ENCODE results near the gene MRTFB.

Gene MRTFB

DNA sequence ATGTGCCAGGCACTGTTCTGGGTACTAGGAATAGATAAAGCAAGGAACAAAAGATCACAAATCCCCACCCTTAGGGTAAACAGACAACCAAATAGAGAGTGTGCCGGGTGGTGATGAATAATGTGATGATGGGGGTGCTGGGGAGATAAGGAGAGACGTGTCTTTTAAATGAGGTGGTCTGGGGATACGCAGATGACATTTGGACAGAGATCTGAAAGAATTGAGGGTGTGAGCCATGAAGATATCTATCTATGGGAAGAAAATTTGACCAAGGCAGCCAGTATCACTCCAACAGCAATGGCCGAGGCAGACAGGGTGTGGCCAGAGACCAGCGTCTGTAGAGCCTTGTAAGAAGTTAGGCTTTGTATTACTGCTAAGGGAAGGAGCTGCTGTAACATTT, 165.3 kb downstream of the MRTFB start:
- TF ChIP-seq POLR2A (IDR thresholded peaks at IDR 0.05; ENCODE audit: extremely low read depth, insufficient read length): no peak
- TF ChIP-seq, protein P1, sequence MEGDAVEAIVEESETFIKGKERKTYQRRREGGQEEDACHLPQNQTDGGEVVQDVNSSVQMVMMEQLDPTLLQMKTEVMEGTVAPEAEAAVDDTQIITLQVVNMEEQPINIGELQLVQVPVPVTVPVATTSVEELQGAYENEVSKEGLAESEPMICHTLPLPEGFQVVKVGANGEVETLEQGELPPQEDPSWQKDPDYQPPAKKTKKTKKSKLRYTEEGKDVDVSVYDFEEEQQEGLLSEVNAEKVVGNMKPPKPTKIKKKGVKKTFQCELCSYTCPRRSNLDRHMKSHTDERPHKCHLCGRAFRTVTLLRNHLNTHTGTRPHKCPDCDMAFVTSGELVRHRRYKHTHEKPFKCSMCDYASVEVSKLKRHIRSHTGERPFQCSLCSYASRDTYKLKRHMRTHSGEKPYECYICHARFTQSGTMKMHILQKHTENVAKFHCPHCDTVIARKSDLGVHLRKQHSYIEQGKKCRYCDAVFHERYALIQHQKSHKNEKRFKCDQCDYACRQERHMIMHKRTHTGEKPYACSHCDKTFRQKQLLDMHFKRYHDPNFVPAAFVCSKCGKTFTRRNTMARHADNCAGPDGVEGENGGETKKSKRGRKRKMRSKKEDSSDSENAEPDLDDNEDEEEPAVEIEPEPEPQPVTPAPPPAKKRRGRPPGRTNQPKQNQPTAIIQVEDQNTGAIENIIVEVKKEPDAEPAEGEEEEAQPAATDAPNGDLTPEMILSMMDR (IDR thresholded peaks at IDR 0.05; ENCODE audit: low read depth, low read length): no peak
- TF ChIP-seq MAX (IDR thresholded peaks at IDR 0.05; ENCODE audit: low read depth, low read length): no peak
- TF ChIP-seq MYC (IDR thresholded peaks at IDR 0.05; ENCODE audit: low read depth, low read length): no peak
- DNase-seq (ENCODE audit: low read depth): no peak
- no peak overlapping the region for H3K4me3 ChIP-seq (ENCODE audit: low read depth, low read length)

DNA sequence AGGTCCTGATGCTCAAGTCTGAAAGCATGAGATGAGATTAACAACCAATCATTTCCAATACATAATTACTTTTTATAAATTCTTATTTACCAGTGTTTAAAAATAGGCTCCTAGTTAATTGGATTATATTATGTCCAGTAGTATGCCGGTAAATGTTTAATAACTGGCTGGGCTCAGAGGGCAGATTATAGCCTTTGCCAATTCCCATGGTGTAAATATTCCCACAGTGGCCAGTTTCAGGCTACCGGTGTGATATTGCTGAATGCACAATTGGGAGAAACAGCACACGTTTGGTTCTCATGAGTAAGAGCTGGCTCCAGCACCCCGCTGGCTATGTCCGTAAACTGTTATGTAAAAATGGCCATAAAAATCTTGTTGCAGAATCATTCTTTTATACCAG, 167.6 kb downstream of the MRTFB start:
- H3K4me3 ChIP-seq (ENCODE audit: low read depth, low read length): no peak overlapping the region
- DNase-seq (ENCODE audit: low read depth): no peak
- TF ChIP-seq, protein P1 (IDR thresholded peaks at IDR 0.05; ENCODE audit: low read depth, low read length): no peak
- TF ChIP-seq MYC (IDR thresholded peaks at IDR 0.05; ENCODE audit: low read depth, low read length) (no peak), MAX (IDR thresholded peaks at IDR 0.05; ENCODE audit: low read depth, low read length) (no peak), POLR2A (IDR thresholded peaks at IDR 0.05; ENCODE audit: extremely low read depth, insufficient read length) (no peak)

DNA sequence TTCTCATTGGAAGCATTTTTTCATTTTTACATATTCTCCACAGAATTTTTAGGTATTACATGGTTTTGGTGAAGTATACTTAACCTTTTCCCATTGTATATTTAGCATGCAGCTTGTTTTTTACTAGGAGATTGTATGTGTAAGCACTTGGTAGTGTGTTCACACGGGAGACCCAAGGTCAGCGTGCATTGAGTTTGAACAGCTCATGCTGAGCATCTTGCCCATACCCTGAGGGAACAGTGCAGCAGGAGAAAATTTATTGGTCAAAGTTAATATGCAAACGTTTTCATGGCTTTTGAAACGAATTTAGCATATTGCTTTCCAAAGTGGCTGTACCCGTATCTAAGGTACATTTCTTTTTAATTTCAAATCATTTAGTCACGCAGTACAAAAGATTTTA, 168.7 kb downstream of the MRTFB start:
- H3K4me3 ChIP-seq (ENCODE audit: low read depth, low read length): no peak overlapping the region
- TF ChIP-seq MYC (IDR thresholded peaks at IDR 0.05; ENCODE audit: low read depth, low read length): no peak
- no peak for TF ChIP-seq POLR2A (IDR thresholded peaks at IDR 0.05; ENCODE audit: extremely low read depth, insufficient read length)
- TF ChIP-seq, protein P1 (IDR thresholded peaks at IDR 0.05; ENCODE audit: low read depth, low read length): no peak
- TF ChIP-seq MAX (IDR thresholded peaks at IDR 0.05; ENCODE audit: low read depth, low read length): no peak
- no peak for DNase-seq (ENCODE audit: low read depth)

GRCh38 chr16:14240219-14240843, 169.2 kb downstream of the MRTFB start:
- H3K4me3 ChIP-seq (ENCODE audit: low read depth, low read length): no peak overlapping the region
- no peak for TF ChIP-seq MAX (IDR thresholded peaks at IDR 0.05; ENCODE audit: low read depth, low read length)
- TF ChIP-seq, protein P1 (IDR thresholded peaks at IDR 0.05; ENCODE audit: low read depth, low read length): no peak
- TF ChIP-seq MYC (IDR thresholded peaks at IDR 0.05; ENCODE audit: low read depth, low read length): no peak
- TF ChIP-seq POLR2A (IDR thresholded peaks at IDR 0.05; ENCODE audit: extremely low read depth, insufficient read length): no peak
- DNase-seq (ENCODE audit: low read depth): peak; percentile 17

- H3K4me3 ChIP-seq (ENCODE audit: low read depth, low read length): no peak overlapping the region
- TF ChIP-seq, protein P1 (IDR thresholded peaks at IDR 0.05; ENCODE audit: low read depth, low read length): no peak
- TF ChIP-seq POLR2A (IDR thresholded peaks at IDR 0.05; ENCODE audit: extremely low read depth, insufficient read length): no peak
- no peak for TF ChIP-seq MAX (IDR thresholded peaks at IDR 0.05; ENCODE audit: low read depth, low read length)
- no peak for TF ChIP-seq MYC (IDR thresholded peaks at IDR 0.05; ENCODE audit: low read depth, low read length)
- no peak for DNase-seq (ENCODE audit: low read depth)
These were observed 169.8 kb downstream of the MRTFB start for GRCh38 chr16:14240964-14241363.

All from NB4 (cell line).